ENCODE results near the gene SPPL2C. TPM values are rescaled to one million over a fixed set of nuclear protein-coding genes. Genes with fewer than 3 reads are reported as not detected.

SPPL2C gene
- total RNA-seq, 1 experiment from 2014 or later, result not detected

- ATAC-seq (no peak), DNase-seq (ENCODE audit: low spot score) (no peak)
- Mint-ChIP-seq H3K27ac (no peak overlapping the region), H3K4me1 (peaks cover 18% of the 10 kb centered on the region), H3K27me3 (ENCODE audit: low read depth) (peaks cover 80% of the 10 kb centered on the region), H3K4me3 (peak overlapping the region; percentile 63), H3K36me3 (no peaks in the 10 kb centered on the region), H3K9me3 (no peaks in the 10 kb centered on the region)
- TF ChIP-seq ARID4B (CRISPR knock-in tag; IDR thresholded peaks at IDR 0.05; ENCODE audit: borderline replicate concordance) (no peak), ZNF138 (CRISPR knock-in tag; conservative IDR thresholded peaks at IDR 0.05) (no peak), E2F1 (CRISPR knock-in tag; IDR thresholded peaks at IDR 0.05) (no peak), MYBL2 (CRISPR knock-in tag; IDR thresholded peaks at IDR 0.05) (no peak), AR (CRISPR knock-in tag; IDR thresholded peaks at IDR 0.05) (no peak), ESRRA (CRISPR knock-in tag; IDR thresholded peaks at IDR 0.05; ENCODE audit: borderline replicate concordance) (no peak), PRRX2 (CRISPR knock-in tag; IDR thresholded peaks at IDR 0.05) (no peak), ATF3 (CRISPR knock-in tag; conservative IDR thresholded peaks at IDR 0.05) (no peak), E2F4 (CRISPR knock-in tag; IDR thresholded peaks at IDR 0.05; ENCODE audit: borderline replicate concordance, low read depth) (no peak), AFF4 (CRISPR knock-in tag; IDR thresholded peaks at IDR 0.05; ENCODE audit: borderline replicate concordance) (no peak), HMGXB4 (CRISPR knock-in tag; IDR thresholded peaks at IDR 0.05) (no peak), MAX (CRISPR knock-in tag; IDR thresholded peaks at IDR 0.05) (no peak), ZNF317 (CRISPR knock-in tag; IDR thresholded peaks at IDR 0.05; ENCODE audit: borderline replicate concordance, low read depth) (no peak), GRHL2 (CRISPR knock-in tag; IDR thresholded peaks at IDR 0.05; ENCODE audit: insufficient replicate concordance, severe bottlenecking) (no peak), CREB1 (CRISPR knock-in tag; IDR thresholded peaks at IDR 0.05) (no peak), GABPB1 (CRISPR knock-in tag; IDR thresholded peaks at IDR 0.05) (no peak)
- ChIA-PET POLR2A (no interaction called here), CTCF (interaction anchor here (0.6 to 2.6 kb wide), 18 partner anchors 11 to 253 kb away, joined by 3 to 20 read pairs (median 5); no protein-coding TSS in a partner anchor)
Observed at GRCh38 chr17:45893725-45894021, 49.0 kb downstream of the SPPL2C start.
